Measurements from ENCODE around the gene ST6GALNAC5.

- TF ChIP-seq SIN3A (IDR thresholded peaks at IDR 0.05; ENCODE audit: borderline replicate concordance, insufficient read depth, low read length) (no peak), REST (IDR thresholded peaks at IDR 0.05; ENCODE audit: insufficient read depth in 1 of 2, low read depth in 2 of 2, low read length in 2 of 2) (no peak), POLR2AphosphoS5 (IDR thresholded peaks at IDR 0.05; ENCODE audit: low read depth, low read length) (no peak), TAF1 (IDR thresholded peaks at IDR 0.05; ENCODE audit: borderline replicate concordance, insufficient read depth, low read length) (no peak), FOXP2 (optimal IDR thresholded peaks at IDR 0.05; ENCODE audit: borderline replicate concordance, extremely low read depth, extremely low read length, insufficient read depth) (no peak)
Observed at GRCh38 chr1:76857973-76858372, 9.3 kb upstream of the ST6GALNAC5 start.
